PFSK-1 (cell line): ENCODE data around the gene DLK1.

Experiments used
- FOXP2 ChIP-seq: optimal IDR thresholded peaks from 2 replicates; pipeline ENCODE3; 2011; ENCODE audit warnings: borderline replicate concordance, control low read depth, inconsistent platforms; ENCODE audit not compliant: insufficient read depth; ENCODE audit errors: extremely low read length, extremely low read depth
- POLR2AphosphoS5 ChIP-seq: IDR thresholded peaks from 2 replicates; pipeline ENCODE4 v1.6.1; 2012; ENCODE audit warnings: low read depth, mild to moderate bottlenecking, control low read depth, low read length, moderate library complexity

- no peak for TF ChIP-seq FOXP2
- TF ChIP-seq POLR2AphosphoS5 = no peak
Observed at GRCh38 chr14:100787659-100788058, 61.0 kb downstream of the DLK1 start.
